Naive thymus-derived CD8-positive, alpha-beta T cell (primary cell): ENCODE results near the gene LRRC8B. TPM values are rescaled to one million over a fixed set of nuclear protein-coding genes. Genes with fewer than 3 reads are reported as not detected.

Experiments
- ATAC-seq, 2 donors: fragments of 150-1000 bp; cut with Tn5 transposase in 1 of 2; sonication (Bioruptor Pico), chemical (Tn5 transposase) in 1 of 2; 1 replicate in 1 of 2; 2 replicates in 1 of 2; pipeline ENCODE4 v1.10.0; 2021; ENCODE audit warnings: mild to moderate bottlenecking in 2 of 2, moderate library complexity in 2 of 2
- POLR2A ChIA-PET: fragments of 350-600 bp; sonication (Branson Sonifier 250); formaldehyde crosslinking; loops from one replicate; lab custom pipeline; 2021; ENCODE audit warnings: antibody characterized with exemption; lab: Charles Lee
- DNase-seq, 10 donors: peaks; one replicate each; pipeline versions ENCODE4 v3.0.0 to v3.0.0-alpha.2; 2020 to 2022
- H3K27ac Mint-ChIP-seq, 10 donors: one replicate each; pipeline ENCODE4 v1.8.0; 2020 to 2022; ENCODE audit warnings: mild to moderate bottlenecking in 10 of 10, mixed read lengths in 10 of 10, moderate library complexity in 4 of 10, inconsistent platforms in 1 of 10
- H3K27me3 Mint-ChIP-seq, 5 donors: one replicate each; pipeline ENCODE4 v1.8.0; 2021 to 2022; ENCODE audit warnings: mixed read lengths in 5 of 5
- H3K36me3 Mint-ChIP-seq, 3 donors: one replicate each; pipeline ENCODE4 v1.8.0; 2020 to 2022; ENCODE audit warnings: mixed read lengths in 3 of 3, mild to moderate bottlenecking in 2 of 3, inconsistent platforms in 1 of 3
- H3K4me1 Mint-ChIP-seq, 4 donors: one replicate each; pipeline ENCODE4 v1.8.0; 2021 to 2022; ENCODE audit warnings: mixed read lengths in 4 of 4
- H3K4me3 Mint-ChIP-seq, 10 donors: one replicate each; pipeline ENCODE4 v1.8.0; 2020 to 2022; ENCODE audit warnings: mild to moderate bottlenecking in 10 of 10, mixed read lengths in 10 of 10, moderate library complexity in 6 of 10, inconsistent platforms in 1 of 10
- H3K9me3 Mint-ChIP-seq, 9 donors: one replicate each; pipeline ENCODE4 v1.8.0; 2020 to 2022; ENCODE audit warnings: mixed read lengths in 9 of 9, mild to moderate bottlenecking in 3 of 9, inconsistent platforms in 1 of 9, moderate library complexity in 1 of 9
- polyA plus RNA-seq, 3 donors: library from polyadenylated mRNA; unstranded; fragments of 300-500 nt; fragmentation: Illumina TruSeq; gene quantifications; one replicate each; pipeline ENCODE4 v1.2.3, GENCODE V29; 2021
- total RNA-seq, 8 experiments: library from RNA in 2 of 8; stranded (reverse) in 2 of 8; gene quantifications; one replicate each; pipeline ENCODE4 v1.2.3 and lab custom pipeline; 2021 to 2026

Gene LRRC8B
- total RNA-seq (10 to 100 TPM; 15.0 to 16.1 TPM), polyA plus RNA-seq (10 to 100 TPM in 2 of 3 donors, 1 to 10 TPM in 1; 8.5 to 13.6 (median 12.2) TPM), total RNA-seq (lab: John Stamatoyannopoulos, UW) (20.5 to 139 (median 33.0) reads per million in 6 experiments)

DNA sequence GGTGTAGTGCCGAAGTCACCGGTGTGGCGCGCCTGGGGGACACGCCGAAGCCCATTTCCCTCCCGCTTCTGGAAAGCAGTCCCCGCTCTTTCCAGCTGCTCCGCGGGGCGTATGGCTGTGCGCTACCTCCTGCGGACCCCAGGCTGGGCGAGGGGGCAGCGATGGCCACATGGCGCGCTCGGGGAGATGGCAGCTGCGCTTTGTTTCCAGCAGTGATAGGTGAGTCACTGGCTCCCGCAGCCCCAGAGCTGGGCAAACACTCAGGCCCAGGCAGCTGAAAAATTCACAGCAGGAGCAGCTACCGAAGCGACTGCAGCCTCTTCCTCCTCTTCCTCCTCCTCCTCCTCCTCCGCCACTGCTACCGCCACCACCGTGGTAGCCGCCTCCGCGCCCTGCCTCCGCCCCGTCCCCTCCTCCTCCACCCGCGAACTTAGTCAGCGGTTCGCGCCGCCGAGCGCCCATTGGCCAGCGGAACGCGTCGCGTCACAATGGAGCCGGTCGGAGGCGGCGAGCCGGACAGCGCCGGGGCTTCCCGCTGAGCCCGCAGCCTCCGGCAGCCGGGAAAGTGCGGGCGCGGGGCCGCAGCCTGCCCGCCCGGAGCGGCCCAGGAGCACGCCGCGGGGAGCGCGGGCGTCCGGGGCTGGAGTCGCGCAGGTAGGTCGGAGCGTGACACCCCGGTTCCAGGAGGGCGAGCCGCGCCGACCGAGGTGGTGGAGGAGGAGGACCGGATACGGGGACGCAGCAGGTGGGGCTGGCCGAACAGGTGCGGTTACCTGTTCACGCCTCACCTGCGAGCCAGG is at the start of gene LRRC8B:
TSS of gene LRRC8B (plus strand) at position 461 of the 800 bp plus-strand sequence. CDS start 57,822 bp downstream, outside the sequence.
- peak; percentile 85 to 86 for ATAC-seq
- POLR2A ChIA-PET = interaction anchor here (0.6 to 2.5 kb wide), 16 partner anchors 11 to 470 kb away, joined by 3 to 62 read pairs (median 4); partner anchors contain the start of genes LRRC8C and ZNF326
- peak within 1 kb of the TSS; percentile 88 to 96 (median 94) for H3K27ac Mint-ChIP-seq

DNA sequence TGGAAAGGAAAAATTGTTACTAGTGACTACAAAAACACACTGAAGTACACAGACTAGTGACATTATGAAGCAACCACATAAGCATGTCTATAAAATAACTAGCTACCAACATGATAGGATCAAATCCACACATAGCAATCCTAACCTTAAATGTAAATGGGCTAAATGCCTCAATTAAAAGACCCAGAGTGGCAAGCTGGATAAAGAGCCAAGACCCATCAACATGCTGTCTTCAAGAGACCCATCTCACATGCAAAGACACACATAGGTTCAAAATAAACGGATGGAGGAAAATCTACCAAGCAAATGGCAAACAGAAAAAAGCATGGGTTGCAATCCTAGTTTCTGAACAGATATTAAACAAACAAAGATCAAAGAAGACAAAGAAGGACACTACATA is 49.4 kb upstream of the LRRC8B start:
- POLR2A ChIA-PET = no interaction called here
- no peak for ATAC-seq
- Mint-ChIP-seq H3K27me3 (peaks cover 0 to 4% (median 0%) of the 10 kb centered on the region in 5 donors), H3K36me3 (peaks cover 0 to 35% (median 18%) of the 10 kb centered on the region in 3 donors), H3K9me3 (peaks cover 0 to 42% (median 26%) of the 10 kb centered on the region in 9 donors), H3K4me1 (peaks cover 3 to 8% (median 6%) of the 10 kb centered on the region in 4 donors), H3K4me3 (no peak overlapping the region), H3K27ac (no peak overlapping the region)
- DNase-seq = no peak

More for the DNA sequence above, at the start of gene LRRC8B:
- Mint-ChIP-seq H3K36me3 (peaks cover 0 to 3% (median 0%) of the 10 kb centered on the region in 3 donors), H3K4me1 (peaks cover 7 to 19% (median 14%) of the 10 kb centered on the region in 4 donors), H3K27me3 (no peaks in the 10 kb centered on the region), H3K9me3 (peaks cover 0 to 1% (median 0%) of the 10 kb centered on the region in 9 donors), H3K4me3 (peak within 1 kb of the TSS in 5 of 10 donors; percentile 81 to 99 (median 92))
- peak; percentile 74 to 90 (median 85) for DNase-seq

DNA sequence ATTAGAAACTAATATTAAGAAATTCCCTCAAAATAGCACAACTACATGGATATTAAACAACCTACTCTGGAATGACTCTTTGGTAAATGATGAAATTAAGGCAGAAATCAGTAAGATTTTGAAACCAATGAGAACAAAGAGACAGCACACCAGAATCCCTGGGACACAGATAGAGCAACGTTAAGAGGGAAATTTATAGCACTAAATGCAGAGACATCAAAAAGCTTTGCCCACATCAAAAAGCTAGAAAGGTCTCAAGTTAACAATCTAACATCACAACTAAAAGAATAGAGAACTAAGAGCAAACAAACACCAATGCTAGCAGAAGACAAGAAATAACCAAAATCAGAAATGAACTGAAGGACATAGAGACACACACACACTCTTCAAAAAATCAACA is 48.6 kb upstream of the LRRC8B start:
- H3K4me3 Mint-ChIP-seq = no peak overlapping the region

DNA sequence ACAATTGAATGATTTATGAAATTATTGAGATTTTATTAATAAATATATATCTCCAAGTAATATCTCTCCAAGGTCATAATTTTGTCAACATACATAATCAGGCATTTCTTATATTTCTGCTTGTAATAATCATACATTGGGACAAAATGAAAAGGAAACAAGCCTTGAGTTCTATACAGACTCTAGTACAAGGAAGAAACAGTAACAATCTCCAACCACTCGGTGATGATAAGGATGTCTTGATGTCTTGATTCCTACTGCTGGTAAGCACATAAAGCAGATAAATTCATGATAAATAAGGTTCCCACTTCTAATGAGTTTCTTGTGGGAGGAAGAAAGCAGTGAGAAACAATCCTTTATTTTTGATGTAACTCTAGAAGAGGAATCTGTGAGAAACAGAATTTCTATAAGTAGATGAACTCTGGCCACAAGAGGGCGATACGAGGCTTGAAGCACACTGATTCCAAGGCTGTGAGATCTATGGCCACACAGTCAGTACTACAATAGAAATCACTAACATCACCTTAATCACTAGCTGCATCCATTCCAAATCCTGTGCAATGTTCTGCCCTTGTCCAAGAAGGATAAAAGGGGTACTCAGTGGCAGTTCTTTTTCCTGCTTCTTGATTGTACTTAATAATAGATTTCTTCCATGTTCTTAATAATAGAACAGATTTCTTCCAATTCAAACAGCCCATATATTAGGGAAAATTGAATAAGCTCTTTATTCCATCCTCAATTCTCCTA is 41.4 kb upstream of the LRRC8B start:
- peaks cover 0 to 27% (median 9%) of the 10 kb centered on the region in 9 donors for H3K9me3 Mint-ChIP-seq
- no peaks in the 10 kb centered on the region for H3K27me3 Mint-ChIP-seq
- ATAC-seq (peak; percentile 89 to 97), DNase-seq (peak; percentile 43 to 86 (median 70))
- peaks cover 0 to 18% (median 2%) of the 10 kb centered on the region in 3 donors for H3K36me3 Mint-ChIP-seq
- H3K4me1 Mint-ChIP-seq = peaks cover 0 to 13% (median 8%) of the 10 kb centered on the region in 4 donors
- POLR2A ChIA-PET = interaction anchor here (0.8 to 1.0 kb wide), 2 partner anchors 149 to 280 kb away, joined by 3 to 6 read pairs; partner anchors contain the start of gene LRRC8C
- no peak overlapping the region for H3K4me3 Mint-ChIP-seq
- H3K27ac Mint-ChIP-seq = no peak overlapping the region

More for the DNA sequence above, 48.6 kb upstream of the LRRC8B start:
- Mint-ChIP-seq H3K27ac (no peak overlapping the region), H3K9me3 (peaks cover 0 to 47% (median 27%) of the 10 kb centered on the region in 9 donors), H3K36me3 (peaks cover 0 to 39% (median 18%) of the 10 kb centered on the region in 3 donors), H3K4me1 (peaks cover 3 to 8% (median 6%) of the 10 kb centered on the region in 4 donors), H3K27me3 (peaks cover 0 to 4% (median 0%) of the 10 kb centered on the region in 5 donors)
- no peak for DNase-seq
- POLR2A ChIA-PET = interaction anchor here (0.6 kb wide), 1 partner anchor 145 kb away, joined by 3 read pairs; no protein-coding TSS in a partner anchor
- no peak for ATAC-seq

DNA sequence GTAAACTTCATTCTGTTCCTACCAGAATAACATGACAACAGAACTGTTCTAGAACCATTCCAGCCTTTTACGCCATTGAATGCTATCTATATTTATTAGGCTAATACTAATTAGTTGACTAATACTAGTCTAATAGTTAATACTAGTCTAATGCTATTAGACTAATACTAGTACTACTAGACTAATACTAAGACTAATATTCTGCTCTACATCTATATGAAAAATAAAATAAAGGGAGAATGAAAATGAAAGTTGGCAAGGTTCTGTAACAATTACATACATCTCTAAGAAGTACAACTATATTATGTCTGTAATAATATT is 40.9 kb upstream of the LRRC8B start:
- DNase-seq = no peak
- Mint-ChIP-seq H3K4me3 (no peak overlapping the region), H3K9me3 (peaks cover 0 to 27% (median 9%) of the 10 kb centered on the region in 9 donors), H3K27ac (no peak overlapping the region), H3K4me1 (peaks cover 5 to 19% (median 10%) of the 10 kb centered on the region in 4 donors), H3K27me3 (no peaks in the 10 kb centered on the region), H3K36me3 (peaks cover 0 to 18% (median 2%) of the 10 kb centered on the region in 3 donors)
- POLR2A ChIA-PET = interaction anchor here (0.8 to 1.0 kb wide), 2 partner anchors 149 to 279 kb away, joined by 3 to 6 read pairs; partner anchors contain the start of gene LRRC8C
- no peak for ATAC-seq

DNA sequence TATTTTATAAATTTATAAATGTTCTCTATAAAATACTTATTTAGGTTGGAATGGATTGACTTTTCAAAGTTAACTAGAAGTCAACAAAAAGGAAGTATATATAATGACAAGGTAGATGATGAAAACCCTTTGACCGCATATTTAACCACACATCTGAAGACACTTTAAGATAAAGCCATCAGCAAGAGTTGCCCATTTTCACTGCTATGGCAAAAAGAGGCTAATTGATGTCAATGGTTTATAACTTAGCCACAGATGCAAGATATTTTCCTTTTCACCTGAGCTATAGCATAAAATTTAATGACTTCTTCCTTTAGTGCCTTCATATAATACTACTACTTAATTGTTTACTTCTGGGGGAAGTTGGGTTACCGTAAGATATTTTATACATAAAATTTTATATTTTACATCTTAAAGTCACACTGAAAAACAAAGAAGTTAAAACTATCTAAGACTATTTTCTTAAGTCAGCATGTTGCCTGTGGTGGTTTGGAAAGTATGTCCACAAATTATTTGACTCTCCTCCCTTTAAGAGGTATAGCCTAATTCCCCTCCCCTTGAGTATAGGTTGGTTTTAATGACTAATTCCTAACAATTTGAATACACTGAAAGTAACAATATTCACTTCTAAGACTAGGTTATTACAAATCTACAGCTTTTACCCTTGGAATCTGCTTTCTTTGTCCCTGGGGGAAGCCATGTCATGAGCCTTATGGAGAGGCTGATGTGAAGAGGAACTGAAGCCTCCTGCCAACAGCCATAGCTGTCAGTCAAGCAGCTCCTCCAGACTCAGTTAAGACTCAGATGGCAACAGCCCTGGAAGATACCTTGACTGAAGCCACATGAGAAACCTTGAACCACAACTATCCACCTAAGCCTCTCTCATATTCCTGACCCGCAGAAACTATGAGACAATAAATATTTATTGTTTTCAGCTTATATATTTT is 40.3 kb upstream of the LRRC8B start:
- Mint-ChIP-seq H3K27me3 (no peaks in the 10 kb centered on the region), H3K9me3 (peaks cover 0 to 21% (median 7%) of the 10 kb centered on the region in 9 donors), H3K4me3 (no peak overlapping the region), H3K4me1 (peaks cover 5 to 22% (median 13%) of the 10 kb centered on the region in 4 donors), H3K36me3 (peaks cover 0 to 17% (median 2%) of the 10 kb centered on the region in 3 donors), H3K27ac (no peak overlapping the region)
- ATAC-seq (no peak), DNase-seq (no peak)
- POLR2A ChIA-PET = interaction anchor here (0.8 to 1.0 kb wide), 2 partner anchors 148 to 278 kb away, joined by 3 to 6 read pairs; partner anchors contain the start of gene LRRC8C

DNA sequence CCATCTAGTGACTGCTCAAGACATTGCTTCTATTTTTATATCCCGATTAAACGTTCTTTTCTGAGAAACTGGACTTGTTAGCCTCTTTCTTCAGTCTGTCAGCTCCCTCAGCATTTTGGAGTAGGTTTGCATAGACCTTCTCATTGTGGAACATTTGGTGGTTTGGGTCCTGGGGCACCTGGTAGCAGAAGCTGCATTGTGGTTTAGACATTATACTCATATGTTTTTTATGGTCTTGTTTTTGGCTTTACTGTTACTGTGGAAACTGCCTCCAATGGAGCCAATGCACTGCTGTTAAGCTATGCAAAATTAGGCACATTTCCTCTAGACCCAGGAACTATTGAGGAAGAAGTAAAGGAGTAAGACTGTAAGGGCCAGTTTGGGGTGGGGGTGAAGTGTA is 36.7 kb upstream of the LRRC8B start:
- H3K27ac Mint-ChIP-seq = no peak overlapping the region
- H3K4me3 Mint-ChIP-seq = no peak overlapping the region

DNA sequence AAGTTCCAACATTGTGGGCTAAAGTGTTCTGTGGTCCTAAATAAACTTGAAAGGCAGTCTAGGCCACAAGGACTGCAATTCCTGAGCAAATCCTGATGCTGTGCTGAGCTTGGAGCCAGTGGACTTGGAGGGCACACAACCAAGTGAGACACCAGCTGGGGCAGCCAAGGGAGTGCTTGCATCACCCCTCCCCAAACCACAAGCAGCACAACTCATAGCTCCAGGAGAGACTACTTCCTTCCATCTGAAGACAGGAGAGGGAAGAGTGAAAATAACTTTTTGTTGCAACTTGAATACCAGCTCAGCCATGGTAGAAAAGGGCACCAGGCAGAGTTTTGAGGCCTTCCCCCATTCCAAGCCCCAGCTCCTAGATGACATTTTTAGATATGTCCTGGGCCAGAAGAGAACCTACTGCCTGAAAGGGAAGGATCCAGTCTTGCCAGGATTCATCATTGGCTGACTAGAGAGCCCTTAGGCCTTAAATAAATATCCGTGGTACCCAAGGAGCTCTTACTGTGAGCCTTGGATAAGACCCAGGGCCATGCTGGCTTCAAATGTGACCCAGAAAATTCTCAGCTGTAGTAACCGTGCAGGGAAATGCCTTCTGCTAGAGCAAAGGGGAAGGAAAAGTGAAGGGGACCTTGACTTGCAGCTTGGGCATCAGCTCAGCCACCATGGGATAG is 35.4 kb upstream of the LRRC8B start:
- no peak for DNase-seq
- Mint-ChIP-seq H3K27me3 (no peaks in the 10 kb centered on the region), H3K36me3 (peaks cover 0 to 17% (median 0%) of the 10 kb centered on the region in 3 donors), H3K27ac (peak overlapping the region in 1 of 10 donors; percentile 7), H3K9me3 (peaks cover 0 to 18% (median 5%) of the 10 kb centered on the region in 9 donors), H3K4me1 (peaks cover 5 to 24% (median 10%) of the 10 kb centered on the region in 4 donors), H3K4me3 (no peak overlapping the region)
- POLR2A ChIA-PET = no interaction called here
- ATAC-seq = no peak

More for the DNA sequence above, 36.7 kb upstream of the LRRC8B start:
- ATAC-seq (peak; percentile 28 to 46), DNase-seq (no peak)
- peaks cover 5 to 29% (median 13%) of the 10 kb centered on the region in 4 donors for H3K4me1 Mint-ChIP-seq
- POLR2A ChIA-PET = interaction anchor here (0.6 kb wide), 1 partner anchor 206 kb away, joined by 6 read pairs; no protein-coding TSS in a partner anchor
- H3K9me3 Mint-ChIP-seq = peaks cover 0 to 7% (median 3%) of the 10 kb centered on the region in 9 donors
- no peaks in the 10 kb centered on the region for H3K27me3 Mint-ChIP-seq
- H3K36me3 Mint-ChIP-seq = peaks cover 0 to 17% (median 0%) of the 10 kb centered on the region in 3 donors

DNA sequence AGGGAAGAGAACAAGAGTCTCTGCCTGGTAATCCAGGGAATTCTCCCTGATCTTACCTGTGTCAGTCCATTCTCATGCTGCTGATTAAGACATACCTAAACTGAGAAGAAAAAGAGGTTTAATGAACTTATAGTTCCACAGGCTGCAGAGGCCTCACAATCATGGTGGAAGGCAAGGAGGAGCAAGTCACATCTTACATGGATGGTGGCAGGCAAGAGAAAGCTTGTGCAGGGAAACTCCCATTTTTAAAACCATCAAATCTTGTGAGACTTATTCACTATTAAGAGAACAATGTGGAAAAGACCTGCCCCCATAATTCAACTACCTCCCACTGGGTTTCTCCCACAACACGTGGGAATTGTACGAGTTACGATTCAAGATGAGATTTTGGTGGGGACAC is 34.2 kb upstream of the LRRC8B start:
- no peak for ATAC-seq
- no peak for DNase-seq
- peaks cover 0 to 18% (median 5%) of the 10 kb centered on the region in 9 donors for H3K9me3 Mint-ChIP-seq
- H3K36me3 Mint-ChIP-seq = peaks cover 0 to 17% (median 0%) of the 10 kb centered on the region in 3 donors
- H3K27me3 Mint-ChIP-seq = no peaks in the 10 kb centered on the region
- H3K4me3 Mint-ChIP-seq = no peak overlapping the region
- POLR2A ChIA-PET = no interaction called here
- H3K4me1 Mint-ChIP-seq = peaks cover 5 to 24% (median 10%) of the 10 kb centered on the region in 4 donors
- no peak overlapping the region for H3K27ac Mint-ChIP-seq

DNA sequence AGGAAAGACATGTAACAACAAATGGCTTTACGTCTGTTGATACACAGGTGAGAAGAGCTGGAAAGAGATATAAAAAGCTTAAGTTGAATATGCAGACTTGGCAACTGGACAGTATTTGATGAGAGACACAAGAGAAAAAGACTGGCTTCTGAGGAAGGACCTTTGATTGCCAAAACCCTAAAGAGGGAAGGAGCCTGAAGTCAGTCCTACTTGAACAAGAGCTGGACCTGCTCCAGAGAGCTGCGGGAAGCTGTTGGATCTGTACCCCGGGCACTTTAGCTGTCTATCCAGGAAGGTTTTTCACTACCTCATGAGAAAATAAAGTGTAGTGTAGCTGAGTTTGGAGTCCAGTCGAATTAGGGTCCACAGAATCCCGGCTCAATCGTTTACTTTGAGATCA is 25.3 kb upstream of the LRRC8B start:
- Mint-ChIP-seq H3K27me3 (no peaks in the 10 kb centered on the region), H3K9me3 (peaks cover 0 to 6% (median 0%) of the 10 kb centered on the region in 9 donors)

More for the DNA sequence above, 25.3 kb upstream of the LRRC8B start:
- Mint-ChIP-seq H3K36me3 (no peaks in the 10 kb centered on the region), H3K4me3 (no peak overlapping the region), H3K4me1 (no peaks in the 10 kb centered on the region), H3K27ac (no peak overlapping the region)
- DNase-seq = no peak
- ATAC-seq = no peak
- POLR2A ChIA-PET = interaction anchor here (0.7 kb wide), 1 partner anchor 26 kb away, joined by 3 read pairs; no protein-coding TSS in a partner anchor
